K562 (cell line): ENCODE data around the gene AP3M1. TPM values are rescaled to one million over a fixed set of nuclear protein-coding genes. Genes with fewer than 3 reads are reported as not detected.

Experiments
- CBX8 ChIP-seq: fragments of 200-600 bp; sonication (generic); IDR thresholded peaks from 2 replicates; pipeline ENCODE4 v1.6.1; 2012; ENCODE audit warnings: borderline replicate concordance, mixed run types, low read depth, mild to moderate bottlenecking, moderate library complexity, mixed read lengths, low read length, control low read depth, inconsistent platforms; ENCODE audit not compliant: poor library complexity, severe bottlenecking; ENCODE audit errors: extremely low read depth
- EP400 ChIP-seq: fragments of 450-650 bp; IDR thresholded peaks from 2 replicates; pipeline ENCODE4 v1.6.1; 2017; ENCODE audit warnings: antibody characterized with exemption, mild to moderate bottlenecking, moderate library complexity
- GABPB2 ChIP-seq: fragments of 250-450 bp; sonication (Bioruptor Pico); conservative IDR thresholded peaks from 2 replicates; pipeline ENCODE4 v1.5.1; 2021; ENCODE audit warnings: mild to moderate bottlenecking
- GTF2A2 ChIP-seq: IDR thresholded peaks from 2 replicates; pipeline ENCODE4 v1.6.1; 2016; ENCODE audit warnings: mild to moderate bottlenecking, missing genetic modification characterization, missing compliant biosample characterization
- GTF3C2 ChIP-seq: IDR thresholded peaks from 3 replicates; pipeline ENCODE4 v1.6.1; 2011; ENCODE audit warnings: borderline replicate concordance, mild to moderate bottlenecking, moderate library complexity; ENCODE audit not compliant: insufficient read length; ENCODE audit errors: extremely low read depth
- KLF13 ChIP-seq: fragments of 450-650 bp; IDR thresholded peaks from 2 replicates; pipeline ENCODE4 v1.6.1; 2016; ENCODE audit warnings: missing genetic modification characterization, low read depth, mild to moderate bottlenecking, missing compliant biosample characterization, moderate library complexity, borderline replicate concordance
- MBD1 ChIP-seq: fragments of 250-450 bp; sonication (Bioruptor Pico); IDR thresholded peaks from 2 replicates; pipeline ENCODE4 v1.8.0; 2022; ENCODE audit warnings: inconsistent platforms
- MEF2D ChIP-seq: conservative IDR thresholded peaks from 2 replicates; pipeline ENCODE4 v1.6.1; 2016; ENCODE audit warnings: low read depth, missing genetic modification characterization, missing compliant biosample characterization
- U2AF2 ChIP-seq: fragments of 200-400 bp; formaldehyde crosslinking; optimal IDR thresholded peaks from 2 replicates; pipeline ENCODE3; 2017; ENCODE audit warnings: low read depth, mild to moderate bottlenecking, low read length
- WHSC1 ChIP-seq: IDR thresholded peaks from one replicate; pipeline ENCODE4 v1.6.1; 2012; ENCODE audit warnings: low read length, control low read depth, inconsistent platforms
- ZHX1 ChIP-seq: fragments of 150-350 bp; conservative IDR thresholded peaks from 2 replicates; pipeline ENCODE4 v1.6.1; 2014; ENCODE audit warnings: low read length
- ZNF354B ChIP-seq: fragments of 250-450 bp; sonication (Bioruptor Pico); IDR thresholded peaks from 2 replicates; pipeline ENCODE4 v1.4.0; 2020
- ZNF584 ChIP-seq: fragments of 200-800 bp; sonication (Bioruptor generic); IDR thresholded peaks from 2 replicates; pipeline ENCODE4 v1.6.1; 2016; ENCODE audit warnings: low read depth, mild to moderate bottlenecking, missing genetic modification characterization, missing compliant biosample characterization
- ZNF644 ChIP-seq: fragments of 200-800 bp; sonication (Bioruptor generic); IDR thresholded peaks from 2 replicates; pipeline ENCODE4 v1.6.1; 2016; ENCODE audit warnings: low read depth, missing genetic modification characterization, missing compliant biosample characterization
- ZSCAN29 ChIP-seq: fragments of 450-650 bp; IDR thresholded peaks from 2 replicates; pipeline ENCODE4 v1.6.1; 2017
- polyA plus RNA-seq, 8 experiments: library from polyadenylated mRNA; depleted of rRNA in 4 of 8; stranded (reverse) in 5 of 8; unstranded in 3 of 8; fragments of >200 nt; fragmentation: Nextera tagmentation in 2 of 8; fragmentation: Illumina TruSeq in 1 of 8; extraction: Ambion mirVana in 2 of 8; extraction: Trizol in 1 of 8; gene quantifications; 2 replicates each; pipeline versions ENCODE4 v1.2.1 to v1.2.3, GENCODE V29; 2011 to 2014; ENCODE audit warnings: inconsistent platforms in 1 of 8, missing spikeins in 1 of 8
- total RNA-seq, 7 experiments: library from RNA; depleted of rRNA in 6 of 7; stranded (reverse); fragments of >200 nt in 6 of 7; fragmentation: Illumina TruSeq in 2 of 7; extraction: Trizol in 2 of 7; gene quantifications; 2 replicates each; pipeline versions ENCODE4 v1.2.1 to v1.2.3, GENCODE V29; 2011 to 2021; ENCODE audit warnings: low replicate concordance in 1 of 7
- TF ChIP-seq, protein P1 (sequence below): fragments of 450-650 bp; conservative IDR thresholded peaks from 2 replicates; pipeline ENCODE4 v1.6.1; 2016; ENCODE audit warnings: missing genetic modification characterization, low read depth, mild to moderate bottlenecking, control low read depth, missing compliant biosample characterization
- TF ChIP-seq, protein P2 (sequence below): fragments of 250-450 bp; sonication (Bioruptor Pico); IDR thresholded peaks from 2 replicates; pipeline ENCODE4 v1.5.0; 2021

AP3M1 gene
- total and polyA plus RNA-seq, 9 of the 15 experiments (the other 6 are each of a cell fraction or from before 2014, with no cell fraction given): 44.3 to 135 (median 67.6) TPM

DNA sequence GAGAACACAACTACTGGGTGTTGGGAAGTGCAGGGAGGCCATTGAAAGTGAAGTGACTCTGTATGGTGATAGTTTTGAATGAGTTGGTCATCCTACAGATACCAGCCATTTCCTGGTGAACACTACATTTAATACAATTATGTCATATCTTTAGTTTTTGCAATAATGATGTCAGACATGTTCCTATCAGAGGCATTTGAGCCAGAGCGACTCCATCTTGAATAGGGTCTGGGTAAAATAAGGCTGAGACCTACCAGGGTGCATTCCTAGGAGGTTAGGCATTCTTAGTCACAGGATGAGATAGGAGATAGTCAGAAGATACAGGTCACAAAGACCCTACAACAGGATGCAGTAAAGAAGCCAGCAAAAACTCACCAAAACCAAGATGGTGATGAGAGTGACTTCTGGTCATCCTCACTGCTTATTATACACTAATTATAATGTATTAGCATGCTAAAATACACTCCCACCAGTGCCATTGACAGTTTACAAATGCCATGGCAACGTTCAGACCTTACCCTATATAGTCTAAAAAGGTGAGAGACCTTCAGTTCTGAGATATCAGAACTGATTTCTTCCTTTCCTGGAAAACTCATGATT, 28.6 kb upstream of the AP3M1 start (continued):
- TF ChIP-seq ZNF354B (CRISPR knock-in tag) (peak; percentile 87), MEF2D (peak; percentile 96), ZNF584 (CRISPR knock-in tag) (peak; percentile 97), CBX8 (no peak), MBD1 (no peak), WHSC1 (no peak), GABPB2 (CRISPR knock-in tag) (no peak), U2AF2 (no peak), EP400 (no peak), GTF2A2 (tag) (peak; percentile 91), GTF3C2 (no peak), ZSCAN29 (no peak), ZNF644 (tag) (peak; percentile 98), KLF13 (tag) (peak; percentile 81; the same call in 1 of the 2 replicates), ZHX1 (no peak)
- TF ChIP-seq, protein P1, sequence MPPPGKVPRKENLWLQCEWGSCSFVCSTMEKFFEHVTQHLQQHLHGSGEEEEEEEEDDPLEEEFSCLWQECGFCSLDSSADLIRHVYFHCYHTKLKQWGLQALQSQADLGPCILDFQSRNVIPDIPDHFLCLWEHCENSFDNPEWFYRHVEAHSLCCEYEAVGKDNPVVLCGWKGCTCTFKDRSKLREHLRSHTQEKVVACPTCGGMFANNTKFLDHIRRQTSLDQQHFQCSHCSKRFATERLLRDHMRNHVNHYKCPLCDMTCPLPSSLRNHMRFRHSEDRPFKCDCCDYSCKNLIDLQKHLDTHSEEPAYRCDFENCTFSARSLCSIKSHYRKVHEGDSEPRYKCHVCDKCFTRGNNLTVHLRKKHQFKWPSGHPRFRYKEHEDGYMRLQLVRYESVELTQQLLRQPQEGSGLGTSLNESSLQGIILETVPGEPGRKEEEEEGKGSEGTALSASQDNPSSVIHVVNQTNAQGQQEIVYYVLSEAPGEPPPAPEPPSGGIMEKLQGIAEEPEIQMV: peak; percentile 90
- TF ChIP-seq, protein P2, sequence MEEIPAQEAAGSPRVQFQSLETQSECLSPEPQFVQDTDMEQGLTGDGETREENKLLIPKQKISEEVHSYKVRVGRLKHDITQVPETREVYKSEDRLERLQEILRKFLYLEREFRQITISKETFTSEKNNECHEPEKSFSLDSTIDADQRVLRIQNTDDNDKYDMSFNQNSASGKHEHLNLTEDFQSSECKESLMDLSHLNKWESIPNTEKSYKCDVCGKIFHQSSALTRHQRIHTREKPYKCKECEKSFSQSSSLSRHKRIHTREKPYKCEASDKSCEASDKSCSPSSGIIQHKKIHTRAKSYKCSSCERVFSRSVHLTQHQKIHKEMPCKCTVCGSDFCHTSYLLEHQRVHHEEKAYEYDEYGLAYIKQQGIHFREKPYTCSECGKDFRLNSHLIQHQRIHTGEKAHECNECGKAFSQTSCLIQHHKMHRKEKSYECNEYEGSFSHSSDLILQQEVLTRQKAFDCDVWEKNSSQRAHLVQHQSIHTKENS (CRISPR knock-in tag): 0 out of 2 replicates have a peak, but pooled peaks have one; percentile 45
